GM10266 (cell line): ENCODE measurements around the gene CECR2.

Source experiments
- DNase-seq: peaks from one replicate; pipeline ENCODE4 v3.0.0; 2012; ENCODE audit errors: extremely low spot score
- CTCF ChIP-seq: IDR thresholded peaks from 2 replicates; pipeline ENCODE4 v1.5.1; 2012; ENCODE audit warnings: mild to moderate bottlenecking, low read depth; ENCODE audit not compliant: control insufficient read depth, insufficient read depth; ENCODE audit errors: missing control alignments

Gene CECR2

GRCh38 chr22:17575681-17576080, 206.4 kb downstream of the CECR2 start:
- TF ChIP-seq CTCF: no peak
- DNase-seq: no peak

GRCh38 chr22:17576470-17576869, 207.2 kb downstream of the CECR2 start:
- no peak for TF ChIP-seq CTCF
- no peak for DNase-seq

GRCh38 chr22:17578136-17578754, 209.0 kb downstream of the CECR2 start:
- no peak for TF ChIP-seq CTCF
- DNase-seq: no peak

- DNase-seq: no peak
- TF ChIP-seq CTCF: no peak
These were observed 210.3 kb downstream of the CECR2 start for GRCh38 chr22:17579535-17579981.

GRCh38 chr22:17580441-17581031, 211.3 kb downstream of the CECR2 start:
- DNase-seq: no peak
- no peak for TF ChIP-seq CTCF

- no peak for DNase-seq
These were observed 211.8 kb downstream of the CECR2 start for GRCh38 chr22:17581056-17581455.

GRCh38 chr22:17581631-17582030, 212.4 kb downstream of the CECR2 start:
- no peak for DNase-seq
- no peak for TF ChIP-seq CTCF

More at GRCh38 chr22:17581056-17581455, 211.8 kb downstream of the CECR2 start:
- TF ChIP-seq CTCF: no peak
